HG03571 (cell line): ENCODE data around the gene KCNT1.

Experiments
- ATAC-seq: cut with Tn5 transposase; IDR thresholded peaks from one replicate; pipeline ENCODE4 v1.9.1; 2021; ENCODE audit not compliant: unreplicated experiment

Gene KCNT1

GRCh38 chr9:135794361-135794885 lies 92.4 kb downstream of the KCNT1 start:
- no peak for ATAC-seq

- no peak for ATAC-seq
Measured at GRCh38 chr9:135795391-135795790, 93.4 kb downstream of the KCNT1 start.

GRCh38 chr9:135796784-135797485 lies 95.0 kb downstream of the KCNT1 start:
- no peak for ATAC-seq

GRCh38 chr9:135797507-135798262 lies 95.7 kb downstream of the KCNT1 start:
- no peak for ATAC-seq

GRCh38 chr9:135798263-135798585 lies 96.2 kb downstream of the KCNT1 start:
- ATAC-seq: no peak

GRCh38 chr9:135799261-135799660 lies 97.3 kb downstream of the KCNT1 start:
- ATAC-seq: no peak

GRCh38 chr9:135801070-135801469 lies 99.1 kb downstream of the KCNT1 start:
- ATAC-seq: no peak

- no peak for ATAC-seq
Measured at GRCh38 chr9:135802876-135803419, 101.0 kb downstream of the KCNT1 start.

GRCh38 chr9:135803441-135803840 lies 101.5 kb downstream of the KCNT1 start:
- no peak for ATAC-seq

- ATAC-seq: no peak
Measured at GRCh38 chr9:135804581-135805421, 102.8 kb downstream of the KCNT1 start.

- ATAC-seq: no peak
Measured at GRCh38 chr9:135805422-135806022, 103.5 kb downstream of the KCNT1 start.

GRCh38 chr9:135809166-135809565 lies 107.2 kb downstream of the KCNT1 start:
- no peak for ATAC-seq

- no peak for ATAC-seq
Measured at GRCh38 chr9:135810806-135811575, 109.0 kb downstream of the KCNT1 start.

- no peak for ATAC-seq
Measured at GRCh38 chr9:135811801-135812200, 109.8 kb downstream of the KCNT1 start.

- no peak for ATAC-seq
Measured at GRCh38 chr9:135812961-135813360, 111.0 kb downstream of the KCNT1 start.

- no peak for ATAC-seq
Measured at GRCh38 chr9:135813671-135814290, 111.8 kb downstream of the KCNT1 start.

- no peak for ATAC-seq
Measured at GRCh38 chr9:135814421-135815095, 112.6 kb downstream of the KCNT1 start.

GRCh38 chr9:135815413-135815812 lies 113.4 kb downstream of the KCNT1 start:
- ATAC-seq: no peak
